GM18868 (cell line): ENCODE data around the gene SP4.

ENCODE experiments used
- ATAC-seq: cut with Tn5 transposase; IDR thresholded peaks from one replicate; pipeline ENCODE4 v1.9.1; 2021; ENCODE audit warnings: mild to moderate bottlenecking, moderate library complexity; ENCODE audit not compliant: unreplicated experiment

SP4 gene

GRCh38 chr7:21443149-21443841 lies 15.4 kb downstream of the SP4 start:
- ATAC-seq, result no peak

GRCh38 chr7:21448974-21449373 lies 21.1 kb downstream of the SP4 start:
- no peak for ATAC-seq

DNA sequence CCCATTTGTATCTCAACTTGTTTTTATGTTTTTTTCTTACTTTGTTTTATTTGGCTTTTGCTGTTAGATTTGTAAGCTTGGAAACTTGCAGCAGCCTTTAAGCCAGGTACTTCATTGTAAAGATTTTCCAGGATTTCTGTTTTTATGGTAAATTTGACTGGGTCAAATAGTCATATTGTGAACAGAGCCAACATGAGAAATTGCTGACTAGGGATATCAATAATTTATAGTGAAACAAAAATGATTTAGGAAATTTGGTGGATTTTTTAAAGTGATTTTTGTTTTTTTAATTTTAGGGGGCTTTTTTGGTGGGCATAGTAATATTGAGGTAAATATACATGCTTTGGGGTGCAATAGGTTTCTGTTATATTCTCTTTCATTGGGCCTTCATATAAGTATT lies 22.2 kb downstream of the SP4 start:
- no peak for ATAC-seq

DNA sequence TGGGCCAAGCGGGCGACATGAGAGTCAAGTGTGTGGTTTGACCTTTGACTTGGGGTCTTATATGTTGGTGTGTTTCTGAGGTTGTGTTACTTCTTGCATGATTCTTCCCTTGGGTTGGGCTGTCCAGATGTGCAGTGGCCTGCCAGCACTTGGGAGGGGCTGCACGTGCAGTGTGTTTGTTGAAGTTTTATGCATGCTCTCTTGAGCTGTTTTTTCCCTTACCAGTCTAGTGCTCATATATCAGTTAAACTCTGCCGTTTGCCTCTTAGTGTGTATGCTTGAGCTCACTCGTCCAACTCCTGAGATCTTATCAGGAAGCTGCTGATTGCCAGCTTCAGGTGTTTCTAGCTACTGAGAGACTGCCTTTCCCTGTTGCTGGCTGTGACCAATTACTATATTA lies 23.1 kb downstream of the SP4 start:
- ATAC-seq, result no peak

DNA sequence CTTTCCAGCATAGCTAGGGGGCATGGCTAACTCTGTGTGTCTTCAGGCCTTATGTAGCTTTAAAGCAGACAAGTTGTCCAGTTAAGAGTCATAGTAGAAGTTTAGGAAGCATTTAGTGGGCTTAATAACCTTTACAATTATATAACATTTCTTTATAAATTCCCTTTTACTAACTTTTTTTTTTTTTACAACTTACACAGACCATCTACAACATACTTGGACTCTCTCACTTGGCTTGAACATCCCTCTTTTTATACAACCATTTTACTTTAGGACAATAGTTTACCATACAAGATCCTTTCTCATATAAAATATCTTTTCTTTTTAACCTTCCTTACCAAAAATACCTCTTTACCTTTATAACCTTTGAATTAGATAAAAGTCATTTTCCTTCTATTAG lies 26.3 kb downstream of the SP4 start:
- no peak for ATAC-seq

DNA sequence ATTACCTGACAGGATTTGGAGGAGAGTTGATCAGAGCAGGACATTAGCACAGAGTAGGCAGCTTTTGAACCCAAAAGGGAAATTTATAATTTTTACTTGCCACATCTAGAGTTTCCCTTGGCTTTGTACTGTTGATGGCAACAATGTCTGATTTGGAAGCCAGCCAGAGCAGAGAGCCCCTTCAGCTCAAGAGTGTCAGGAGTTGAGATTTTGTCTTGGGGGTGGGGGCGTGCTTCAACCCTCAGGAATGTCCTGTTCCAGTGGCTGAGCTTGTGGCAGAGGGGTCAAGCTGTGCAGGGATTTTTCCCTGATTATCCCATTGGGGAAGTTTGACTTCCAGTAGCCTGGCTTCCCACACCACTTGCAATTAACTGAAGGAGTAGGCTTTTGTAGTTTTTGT lies 27.0 kb downstream of the SP4 start:
- no peak for ATAC-seq

DNA sequence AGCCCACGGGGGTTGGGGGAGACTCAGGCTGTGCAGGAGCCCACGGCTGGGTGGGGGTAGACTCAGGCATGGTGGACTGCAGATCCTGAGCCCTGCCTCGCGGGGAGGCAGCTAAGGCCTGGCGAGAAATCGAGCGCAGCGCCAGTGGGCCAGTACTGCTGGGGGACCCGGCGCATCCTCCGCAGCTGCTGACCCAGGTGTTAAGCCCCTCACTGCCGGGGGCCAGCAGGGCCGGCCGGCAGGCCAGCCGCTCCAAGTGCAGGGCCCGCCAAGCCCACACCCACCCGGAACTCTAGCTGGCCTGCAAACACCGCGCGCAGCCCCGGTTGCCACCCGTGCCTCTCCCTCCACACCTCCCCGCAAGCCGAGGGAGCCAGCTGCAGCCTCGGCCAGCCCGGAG lies 33.4 kb downstream of the SP4 start:
- ATAC-seq, result no peak

GRCh38 chr7:21462081-21462480 lies 34.2 kb downstream of the SP4 start:
- ATAC-seq, result no peak

DNA sequence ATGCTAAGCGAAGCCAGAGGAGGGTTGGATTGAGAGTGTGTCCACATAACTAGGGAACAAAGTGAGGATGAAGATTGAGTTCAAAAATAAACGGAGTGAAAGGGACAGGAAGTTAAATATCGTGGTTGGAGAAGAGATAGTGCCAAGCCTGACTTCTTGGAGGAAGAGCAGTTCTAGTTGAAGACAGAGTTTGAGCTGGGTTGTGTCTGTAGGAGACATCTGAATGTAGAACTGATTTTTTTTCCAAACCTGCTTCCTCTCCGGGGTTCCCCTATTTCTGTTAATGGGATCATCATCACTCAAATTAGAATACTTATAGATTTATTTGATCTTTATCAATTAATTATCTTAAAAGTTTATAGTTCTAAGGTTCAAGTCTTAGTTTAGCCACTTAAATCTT lies 35.6 kb downstream of the SP4 start:
- no peak for ATAC-seq

DNA sequence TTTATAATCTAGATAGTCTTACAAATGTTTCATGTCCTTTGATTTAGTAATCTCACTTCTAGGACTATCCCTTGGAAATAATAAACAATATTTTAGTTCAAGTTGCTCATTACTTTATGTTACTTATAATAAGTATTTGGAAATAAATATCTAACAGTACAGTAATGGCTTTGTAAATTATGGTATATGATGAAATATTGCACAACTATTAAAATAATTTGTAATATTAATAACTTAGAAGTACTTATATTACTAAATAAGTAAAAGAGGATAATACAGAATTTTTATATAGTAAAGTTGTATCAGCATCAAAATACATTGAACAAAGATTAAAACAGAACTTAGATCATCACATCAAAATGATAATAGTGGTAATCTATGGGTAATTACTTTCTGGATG lies 41.1 kb downstream of the SP4 start:
- no peak for ATAC-seq

DNA sequence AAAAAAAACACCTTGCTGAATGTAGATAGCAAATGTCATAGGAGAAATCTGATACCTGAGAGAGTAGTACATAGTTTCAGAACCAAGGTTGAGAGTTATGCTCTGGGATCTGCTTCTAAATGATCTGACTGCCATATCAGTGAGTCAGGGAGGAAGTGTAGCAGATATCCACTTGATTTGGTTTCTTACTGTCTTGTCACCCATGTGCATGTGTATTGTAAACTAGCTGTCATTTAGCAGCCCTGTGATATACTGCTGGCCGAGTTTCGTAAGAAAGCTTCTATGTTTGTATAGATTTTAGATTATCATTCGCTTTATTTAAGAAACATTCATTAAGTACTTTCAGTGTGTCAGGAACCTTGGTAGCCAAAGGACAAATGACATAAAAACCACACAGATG lies 42.0 kb downstream of the SP4 start:
- no peak for ATAC-seq

GRCh38 chr7:21472029-21472428 lies 44.1 kb downstream of the SP4 start:
- ATAC-seq, result no peak

GRCh38 chr7:21476429-21476828 lies 48.5 kb downstream of the SP4 start:
- ATAC-seq, result no peak

GRCh38 chr7:21480693-21481403 lies 53.0 kb downstream of the SP4 start:
- ATAC-seq, result no peak

DNA sequence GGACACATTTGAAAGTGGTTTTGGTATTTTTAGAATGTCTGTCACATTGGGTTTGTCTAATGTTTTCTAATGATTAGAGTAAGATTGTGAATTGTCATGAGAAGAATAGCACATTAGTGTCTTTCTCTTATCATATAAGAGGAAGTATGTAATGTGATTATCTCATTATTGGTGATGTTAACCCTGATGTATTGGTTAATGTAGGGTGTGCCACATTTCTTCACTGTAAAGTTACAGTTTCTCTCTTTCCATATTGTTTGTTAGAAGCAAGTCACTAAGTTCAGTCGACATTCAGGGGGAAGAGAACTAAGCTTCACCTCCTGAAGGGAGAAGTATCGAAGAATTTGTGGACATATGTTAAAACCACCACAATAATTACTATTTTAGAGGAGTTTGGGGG lies 58.6 kb downstream of the SP4 start:
- ATAC-seq, result no peak

DNA sequence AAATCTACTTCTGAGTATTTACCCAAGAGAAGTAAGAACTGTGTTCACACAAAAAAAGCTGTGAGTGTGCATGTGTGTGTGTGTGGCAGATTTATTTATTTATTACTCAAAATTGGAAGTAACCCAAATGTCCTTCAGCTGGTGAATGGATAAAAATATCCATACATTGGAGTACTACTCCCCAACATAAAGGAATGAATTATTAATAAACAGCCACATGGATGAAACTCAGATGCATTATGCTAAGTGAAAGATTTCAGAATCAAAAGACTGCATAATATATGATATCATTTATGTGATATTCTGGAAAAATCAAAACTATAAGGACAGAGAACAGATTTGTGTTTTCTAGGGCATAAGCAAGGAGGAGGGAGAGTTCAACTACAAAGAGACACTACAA lies 67.8 kb downstream of the SP4 start:
- no peak for ATAC-seq

GRCh38 chr7:21497072-21497471 lies 69.2 kb downstream of the SP4 start:
- no peak for ATAC-seq

DNA sequence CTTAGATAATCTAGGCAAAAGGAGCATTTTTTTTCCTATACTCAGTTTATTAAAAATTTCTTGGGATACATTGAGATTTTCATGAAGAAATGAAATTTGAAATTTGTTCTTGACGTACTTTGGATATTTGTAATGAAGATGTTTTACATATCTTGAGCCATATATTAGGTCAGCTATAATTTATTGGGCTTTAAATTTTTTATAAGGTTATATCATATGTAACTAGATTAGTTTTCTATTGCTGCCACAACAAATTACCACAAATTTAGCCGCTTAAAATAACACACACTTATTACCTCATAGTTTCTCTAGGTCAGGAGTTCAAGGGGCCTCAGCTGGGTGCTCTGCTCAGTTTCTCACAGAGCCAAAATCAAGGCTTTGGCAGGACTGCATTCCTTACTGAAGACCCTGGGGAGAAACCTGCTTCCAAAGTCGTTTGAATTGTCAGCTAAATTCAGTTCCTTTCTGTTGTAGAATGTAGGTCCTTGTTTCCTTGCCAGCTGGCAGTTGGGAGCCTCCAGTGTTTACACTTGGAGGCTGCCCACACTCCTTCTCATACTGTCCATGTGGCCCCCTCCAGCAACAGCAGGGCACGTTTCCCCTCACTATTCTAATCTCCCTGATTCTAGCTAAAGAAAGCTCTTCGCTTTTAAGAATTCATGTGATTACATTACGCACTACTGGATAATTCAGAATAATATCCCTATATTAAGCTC lies 72.4 kb downstream of the SP4 start:
- ATAC-seq, result no peak

DNA sequence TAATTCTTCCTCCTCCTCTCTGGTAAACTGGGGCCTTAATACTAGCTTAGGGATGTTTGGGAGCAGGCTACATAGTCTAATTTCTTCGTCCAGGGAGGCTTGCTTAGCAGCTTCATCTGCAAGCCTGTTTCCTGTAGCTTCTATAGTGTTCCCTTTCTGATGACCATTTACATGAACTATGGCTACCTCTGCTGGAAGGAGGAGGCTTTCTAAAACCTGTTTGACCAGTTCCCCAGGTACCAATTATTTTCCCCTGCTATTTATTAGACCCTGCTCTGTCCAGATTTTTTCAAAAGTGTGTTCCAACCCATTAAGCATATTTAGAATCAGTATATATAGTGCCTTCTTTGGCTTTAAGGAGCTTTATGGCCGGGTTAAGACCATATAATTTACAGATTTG lies 76.1 kb downstream of the SP4 start:
- no peak for ATAC-seq

GRCh38 chr7:21507627-21508343 lies 79.9 kb downstream of the SP4 start:
- ATAC-seq, result no peak

DNA sequence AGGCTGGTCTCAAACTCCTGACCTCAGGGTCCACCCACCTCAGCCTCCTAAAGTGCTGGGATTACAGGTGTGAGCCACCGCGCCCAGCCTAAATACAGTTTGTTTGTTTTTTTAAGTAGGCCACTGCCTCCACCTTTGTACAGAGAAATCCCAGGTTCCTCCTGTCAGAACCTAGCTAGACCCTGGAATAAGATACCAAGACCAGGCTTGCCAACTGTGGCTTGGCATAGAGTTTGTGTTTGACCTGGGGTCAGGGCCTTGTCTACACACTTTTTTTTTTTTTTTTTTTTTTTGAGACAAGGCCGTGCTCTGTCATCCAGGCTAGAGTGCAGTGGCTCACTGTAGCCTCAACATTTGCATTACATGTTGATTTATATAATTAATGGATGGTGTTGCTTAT lies 80.7 kb downstream of the SP4 start:
- no peak for ATAC-seq

GRCh38 chr7:21514062-21514461 lies 86.2 kb downstream of the SP4 start:
- ATAC-seq, result no peak
